Panc1 (cell line): Measurements from ENCODE around the gene WNK1.

Source experiments
- POLR2AphosphoS5 ChIP-seq: IDR thresholded peaks from 2 replicates; pipeline ENCODE4 v1.6.1; 2012; ENCODE audit warnings: mild to moderate bottlenecking, low read depth, low read length, moderate library complexity
- SIN3A ChIP-seq: IDR thresholded peaks from 2 replicates; pipeline ENCODE4 v1.6.1; 2012; ENCODE audit warnings: low read depth, mild to moderate bottlenecking, low read length, moderate library complexity, borderline replicate concordance; ENCODE audit not compliant: insufficient read depth
- TCF7L2 ChIP-seq: IDR thresholded peaks from 2 replicates; pipeline ENCODE4 v1.6.1; 2011; ENCODE audit warnings: mild to moderate bottlenecking, low read depth, low read length, inconsistent platforms
- TF ChIP-seq, protein P1 (sequence below): fragments of 450-650 bp; IDR thresholded peaks from 2 replicates; pipeline ENCODE4 v1.5.1; 2017; ENCODE audit warnings: mild to moderate bottlenecking
- TF ChIP-seq, protein P2 (sequence below), 2 experiments: IDR thresholded peaks; 2 replicates each; pipeline ENCODE4 v1.6.1; 2011 to 2012; ENCODE audit warnings: low read depth in 2 of 2, control low read depth in 1 of 2, low read length in 1 of 2, mild to moderate bottlenecking in 1 of 2, moderate library complexity in 1 of 2; ENCODE audit not compliant: insufficient read depth in 1 of 2

DNA sequence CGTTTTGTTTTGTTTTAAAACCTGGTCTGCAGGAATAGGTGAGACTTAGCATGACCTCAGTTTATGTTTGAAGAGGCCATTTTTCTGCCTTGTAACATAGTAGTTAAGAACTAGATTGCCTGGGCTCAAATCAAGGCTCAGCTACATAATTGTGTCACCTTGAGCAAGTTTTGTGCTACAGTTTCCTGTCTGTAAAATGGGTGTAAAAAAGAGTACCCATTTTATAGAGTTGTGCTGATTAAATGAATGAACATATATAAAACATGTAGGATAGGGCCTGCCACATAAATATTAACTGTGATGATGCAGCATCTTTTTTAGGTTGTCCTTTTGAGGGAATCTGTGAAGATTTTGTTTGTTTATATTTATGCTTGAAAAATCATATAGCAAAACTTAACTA lies 7.2 kb downstream of the WNK1 start:
- TF ChIP-seq, protein P1, sequence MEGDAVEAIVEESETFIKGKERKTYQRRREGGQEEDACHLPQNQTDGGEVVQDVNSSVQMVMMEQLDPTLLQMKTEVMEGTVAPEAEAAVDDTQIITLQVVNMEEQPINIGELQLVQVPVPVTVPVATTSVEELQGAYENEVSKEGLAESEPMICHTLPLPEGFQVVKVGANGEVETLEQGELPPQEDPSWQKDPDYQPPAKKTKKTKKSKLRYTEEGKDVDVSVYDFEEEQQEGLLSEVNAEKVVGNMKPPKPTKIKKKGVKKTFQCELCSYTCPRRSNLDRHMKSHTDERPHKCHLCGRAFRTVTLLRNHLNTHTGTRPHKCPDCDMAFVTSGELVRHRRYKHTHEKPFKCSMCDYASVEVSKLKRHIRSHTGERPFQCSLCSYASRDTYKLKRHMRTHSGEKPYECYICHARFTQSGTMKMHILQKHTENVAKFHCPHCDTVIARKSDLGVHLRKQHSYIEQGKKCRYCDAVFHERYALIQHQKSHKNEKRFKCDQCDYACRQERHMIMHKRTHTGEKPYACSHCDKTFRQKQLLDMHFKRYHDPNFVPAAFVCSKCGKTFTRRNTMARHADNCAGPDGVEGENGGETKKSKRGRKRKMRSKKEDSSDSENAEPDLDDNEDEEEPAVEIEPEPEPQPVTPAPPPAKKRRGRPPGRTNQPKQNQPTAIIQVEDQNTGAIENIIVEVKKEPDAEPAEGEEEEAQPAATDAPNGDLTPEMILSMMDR: no peak
- no peak for TF ChIP-seq POLR2AphosphoS5
- TF ChIP-seq, protein P2, sequence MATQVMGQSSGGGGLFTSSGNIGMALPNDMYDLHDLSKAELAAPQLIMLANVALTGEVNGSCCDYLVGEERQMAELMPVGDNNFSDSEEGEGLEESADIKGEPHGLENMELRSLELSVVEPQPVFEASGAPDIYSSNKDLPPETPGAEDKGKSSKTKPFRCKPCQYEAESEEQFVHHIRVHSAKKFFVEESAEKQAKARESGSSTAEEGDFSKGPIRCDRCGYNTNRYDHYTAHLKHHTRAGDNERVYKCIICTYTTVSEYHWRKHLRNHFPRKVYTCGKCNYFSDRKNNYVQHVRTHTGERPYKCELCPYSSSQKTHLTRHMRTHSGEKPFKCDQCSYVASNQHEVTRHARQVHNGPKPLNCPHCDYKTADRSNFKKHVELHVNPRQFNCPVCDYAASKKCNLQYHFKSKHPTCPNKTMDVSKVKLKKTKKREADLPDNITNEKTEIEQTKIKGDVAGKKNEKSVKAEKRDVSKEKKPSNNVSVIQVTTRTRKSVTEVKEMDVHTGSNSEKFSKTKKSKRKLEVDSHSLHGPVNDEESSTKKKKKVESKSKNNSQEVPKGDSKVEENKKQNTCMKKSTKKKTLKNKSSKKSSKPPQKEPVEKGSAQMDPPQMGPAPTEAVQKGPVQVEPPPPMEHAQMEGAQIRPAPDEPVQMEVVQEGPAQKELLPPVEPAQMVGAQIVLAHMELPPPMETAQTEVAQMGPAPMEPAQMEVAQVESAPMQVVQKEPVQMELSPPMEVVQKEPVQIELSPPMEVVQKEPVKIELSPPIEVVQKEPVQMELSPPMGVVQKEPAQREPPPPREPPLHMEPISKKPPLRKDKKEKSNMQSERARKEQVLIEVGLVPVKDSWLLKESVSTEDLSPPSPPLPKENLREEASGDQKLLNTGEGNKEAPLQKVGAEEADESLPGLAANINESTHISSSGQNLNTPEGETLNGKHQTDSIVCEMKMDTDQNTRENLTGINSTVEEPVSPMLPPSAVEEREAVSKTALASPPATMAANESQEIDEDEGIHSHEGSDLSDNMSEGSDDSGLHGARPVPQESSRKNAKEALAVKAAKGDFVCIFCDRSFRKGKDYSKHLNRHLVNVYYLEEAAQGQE (IDR thresholded peaks at IDR 0.05; ENCODE audit: insufficient read depth in 1 of 2, low read depth in 2 of 2, low read length in 1 of 2): no peak
- no peak for TF ChIP-seq TCF7L2
- no peak for TF ChIP-seq SIN3A
